SU-DHL-6 (cell line): Measurements from ENCODE around the gene RNF40.

Source experiments
- H2AFZ ChIP-seq: fragments of 200-600 bp; sonication (generic); 2 replicates; pipeline ENCODE4 v1.6.1; 2014; ENCODE audit warnings: low read depth, mild to moderate bottlenecking, moderate library complexity, mixed read lengths, antibody characterized with exemption, low read length; ENCODE audit not compliant: severe bottlenecking
- H3F3A ChIP-seq: fragments of 200-600 bp; shearing (Covaris generic); 2 replicates; pipeline ENCODE4 v1.6.0; 2016; ENCODE audit warnings: antibody characterized with exemption, mild to moderate bottlenecking; ENCODE audit not compliant: insufficient read depth
- H3K27ac ChIP-seq: fragments of 200-600 bp; sonication (generic); 2 replicates; pipeline ENCODE4 v1.5.1; 2016; ENCODE audit warnings: low read depth, mild to moderate bottlenecking, low read length, moderate library complexity, mixed read lengths
- H3K27me3 ChIP-seq: fragments of 200-600 bp; sonication (generic), shearing (Covaris generic); 2 replicates; pipeline ENCODE4 v1.6.0; 2014; ENCODE audit warnings: mild to moderate bottlenecking, low read length
- H3K36me3 ChIP-seq: fragments of 200-600 bp; sonication (generic); 2 replicates; pipeline ENCODE4 v1.6.1; 2014; ENCODE audit warnings: mild to moderate bottlenecking, low read length, mixed read lengths
- H3K4me2 ChIP-seq: fragments of 300-600, 200-600 bp; shearing (Covaris generic), sonication (generic); 2 replicates; pipeline ENCODE4 v1.6.0; 2014; ENCODE audit warnings: low read length, low read depth, mild to moderate bottlenecking; ENCODE audit not compliant: poor library complexity, severe bottlenecking
- H3K4me3 ChIP-seq: fragments of 200-600 bp; sonication (generic); 2 replicates; pipeline ENCODE4 v1.5.1; 2014; ENCODE audit warnings: antibody characterized with exemption, low read length, mild to moderate bottlenecking, mixed read lengths; ENCODE audit not compliant: insufficient read depth, poor library complexity, severe bottlenecking
- H3K79me2 ChIP-seq: fragments of 200-600 bp; sonication (generic); 2 replicates; pipeline ENCODE4 v1.6.1; 2014; ENCODE audit warnings: mild to moderate bottlenecking, low read length, moderate library complexity; ENCODE audit not compliant: insufficient read depth
- H3K9ac ChIP-seq: fragments of 200-600 bp; sonication (generic); 2 replicates; pipeline ENCODE4 v1.7.0; 2014; ENCODE audit warnings: mild to moderate bottlenecking, low read length
- H3K9me2 ChIP-seq: fragments of 200-600 bp; sonication (generic); replicated peaks from 2 replicates; pipeline ENCODE4 v1.6.1; 2014; ENCODE audit warnings: low read length; ENCODE audit not compliant: insufficient read depth
- H3K9me3 ChIP-seq: fragments of 200-600 bp; sonication (generic); 2 replicates; pipeline ENCODE4 v1.6.1; 2014; ENCODE audit warnings: low read length, mixed read lengths; ENCODE audit not compliant: insufficient read depth
- H4K20me1 ChIP-seq: fragments of 200-600 bp; sonication (generic); 2 replicates; pipeline ENCODE4 v1.6.1; 2014; ENCODE audit warnings: low read depth, mild to moderate bottlenecking, antibody characterized with exemption, low read length, moderate library complexity, mixed read lengths
- EZH2phosphoT487 ChIP-seq: fragments of 200-600 bp; sonication (generic), shearing (Covaris generic); conservative IDR thresholded peaks from 2 replicates; pipeline ENCODE4 v1.6.1; 2018; ENCODE audit warnings: mild to moderate bottlenecking, antibody characterized with exemption, low read length, moderate library complexity, mixed read lengths
- TF ChIP-seq, protein P1 (sequence below): fragments of 200-600 bp; sonication (generic); IDR thresholded peaks from one replicate; pipeline ENCODE4 v1.5.1; 2017; ENCODE audit warnings: antibody characterized with exemption, mild to moderate bottlenecking, low read length, moderate library complexity; ENCODE audit not compliant: insufficient read depth, poor library complexity, severe bottlenecking

The RNF40 gene

DNA sequence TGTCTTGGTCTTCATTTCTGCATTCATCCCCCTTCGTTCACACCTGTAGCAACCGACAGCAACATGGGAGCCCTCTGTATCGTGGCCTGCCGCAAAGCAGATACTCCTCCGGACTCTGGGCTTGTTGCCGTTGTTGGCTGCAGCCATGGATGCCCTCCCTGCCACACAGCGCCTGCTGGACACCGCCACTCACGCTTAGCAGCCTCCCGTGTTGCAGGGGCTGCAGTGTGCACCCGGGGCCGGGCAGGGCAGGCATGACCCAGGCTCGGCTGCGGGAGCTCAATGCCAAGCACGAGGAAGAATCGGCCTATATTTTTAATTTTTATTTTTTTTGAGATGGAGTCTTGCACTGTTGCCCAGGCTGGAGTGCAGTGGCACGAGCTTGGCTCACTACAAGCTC, 59.8 kb downstream of the RNF40 start:
- Histone ChIP-seq H3K9me2 (no peaks in the 10 kb centered on the region), H3K79me2 (no peaks in the 10 kb centered on the region), H2AFZ (no peak overlapping the region), H3K27ac (no peak overlapping the region), H4K20me1 (no peaks in the 10 kb centered on the region), H3K36me3 (no peaks in the 10 kb centered on the region), H3K4me3 (no peak overlapping the region), H3K4me2 (no peak overlapping the region), H3K9ac (no peak overlapping the region), H3K27me3 (no peaks in the 10 kb centered on the region), H3K9me3 (no peaks in the 10 kb centered on the region), H3F3A (no peaks in the 10 kb centered on the region)
- TF ChIP-seq, protein P1, sequence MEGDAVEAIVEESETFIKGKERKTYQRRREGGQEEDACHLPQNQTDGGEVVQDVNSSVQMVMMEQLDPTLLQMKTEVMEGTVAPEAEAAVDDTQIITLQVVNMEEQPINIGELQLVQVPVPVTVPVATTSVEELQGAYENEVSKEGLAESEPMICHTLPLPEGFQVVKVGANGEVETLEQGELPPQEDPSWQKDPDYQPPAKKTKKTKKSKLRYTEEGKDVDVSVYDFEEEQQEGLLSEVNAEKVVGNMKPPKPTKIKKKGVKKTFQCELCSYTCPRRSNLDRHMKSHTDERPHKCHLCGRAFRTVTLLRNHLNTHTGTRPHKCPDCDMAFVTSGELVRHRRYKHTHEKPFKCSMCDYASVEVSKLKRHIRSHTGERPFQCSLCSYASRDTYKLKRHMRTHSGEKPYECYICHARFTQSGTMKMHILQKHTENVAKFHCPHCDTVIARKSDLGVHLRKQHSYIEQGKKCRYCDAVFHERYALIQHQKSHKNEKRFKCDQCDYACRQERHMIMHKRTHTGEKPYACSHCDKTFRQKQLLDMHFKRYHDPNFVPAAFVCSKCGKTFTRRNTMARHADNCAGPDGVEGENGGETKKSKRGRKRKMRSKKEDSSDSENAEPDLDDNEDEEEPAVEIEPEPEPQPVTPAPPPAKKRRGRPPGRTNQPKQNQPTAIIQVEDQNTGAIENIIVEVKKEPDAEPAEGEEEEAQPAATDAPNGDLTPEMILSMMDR: no peak
- TF ChIP-seq EZH2phosphoT487: no peak
